Ovary (tissue), 9 donors: ENCODE measurements around the gene GRWD1. TPM values are rescaled to one million over a fixed set of nuclear protein-coding genes. Genes with fewer than 3 reads are reported as not detected.

Source experiments
- DNase-seq, 5 donors: peaks; one replicate each; pipeline ENCODE4 v3.0.0-alpha.2; 2019 to 2020
- H3K27ac ChIP-seq, 2 donors: fragments of 200-600 bp; one replicate each; pipeline versions ENCODE4 v1.5.1 to v1.8.0; 2019 to 2022
- H3K27me3 ChIP-seq: fragments of 200-600 bp; one replicate; pipeline ENCODE4 v1.8.0; 2022
- H3K36me3 ChIP-seq: fragments of 200-600 bp; sonication (generic); one replicate; pipeline ENCODE4 v1.5.1; 2019
- H3K4me1 ChIP-seq: one replicate; pipeline ENCODE4 v1.8.1; 2013; ENCODE audit warnings: mild to moderate bottlenecking, moderate library complexity; ENCODE audit not compliant: insufficient read depth
- H3K4me3 ChIP-seq: fragments of 200-600 bp; sonication (generic); one replicate; pipeline ENCODE4 v1.5.1; 2017
- H3K9me3 ChIP-seq, 2 donors: fragments of 200-600 bp in 1 of 2; sonication (generic) in 1 of 2; one replicate each; pipeline versions ENCODE4 v1.5.1 to v1.8.1; 2013 to 2019; ENCODE audit warnings: mild to moderate bottlenecking in 1 of 2, moderate library complexity in 1 of 2
- EP300 ChIP-seq: sonication (generic); formaldehyde crosslinking; IDR thresholded peaks from one replicate; pipeline ENCODE4 v1.6.1; 2017; ENCODE audit warnings: antibody characterized with exemption
- POLR2A ChIP-seq: fragments of 450-650 bp; IDR thresholded peaks from one replicate; pipeline ENCODE4 v1.6.1; 2017; ENCODE audit warnings: antibody characterized with exemption, mild to moderate bottlenecking, moderate library complexity
- WGBS, 3 donors: extraction: QIAGEN DNeasy Blood & Tissue Kit in 1 of 3; methylation state at CpG; one replicate each; pipeline versions ENCODE4 v1.1.5 to v1.1.7; 2013 to 2017; 5-methylcytosine and 5-hydroxymethylcytosine counted together
- intact Hi-C, 4 donors: fragments of 100-400 bp; cut with DNase I; formaldehyde crosslinking; loops; one replicate each; pipeline versions ENCODE4 v1.11.0 to v1.15.1; 2022 to 2023
- polyA plus RNA-seq, 2 donors: library from polyadenylated mRNA; stranded (reverse); fragments of 200-250 nt in 1 of 2; fragments of 350-450 nt in 1 of 2; fragmentation: Illumina TruSeq in 1 of 2; extraction: RNeasy Lipid Tissue Mini Kit (QIAGEN cat#74804) in 1 of 2; gene quantifications; one replicate each; pipeline ENCODE4 v1.2.3, GENCODE V29; 2013 to 2014
- total RNA-seq, 7 donors: library from RNA; depleted of rRNA in 2 of 7; stranded (reverse); fragments of >200 nt in 2 of 7; fragmentation: NEBNext Ultra II Directional in 3 of 7; extraction: Animal tissue kit (Norgen Biotek cat#: 25700) in 3 of 7; gene quantifications; one replicate each; pipeline versions ENCODE4 v1.1.0 to v1.2.4, GENCODE V29; 2016 to 2023
- TF ChIP-seq, protein P1 (sequence below), 3 donors: fragments of 450-650 bp in 2 of 3; fragments of 200-600 bp in 1 of 3; IDR thresholded peaks; one replicate each; pipeline versions ENCODE4 v1.5.1 to v1.8.0; 2016 to 2022; ENCODE audit warnings: antibody characterized with exemption in 3 of 3, mild to moderate bottlenecking in 1 of 3
- donor health status: DM: no; HTN: no; CAD: no; lungs with moderate emphysema.
- donor health status: DM: no; HTN: no; CAD: no.
- donor health status: Bipolar disorder and iron deficiency.
- donor health status: DM: yes; HTN: yes; CAD: no.
- donor health status: DM: no; HTN: no; CAD: no.
- donor health status: DM: yes; HTN: yes; CAD: no.

GRWD1 gene
- total and polyA plus RNA-seq, 9 donors: 9.5 to 41.9 (median 27.9) TPM

- WGBS, 3 donors: 28 to 32% (median 31%) methylated on average over 27 of the region's 27 CpGs
- Histone ChIP-seq H3K27me3 (peaks cover 2% of the 10 kb centered on the region), H3K36me3 (no peaks in the 10 kb centered on the region), H3K4me1 (peaks cover 3% of the 10 kb centered on the region), H3K27ac (no peak overlapping the region), H3K4me3 (no peak overlapping the region), H3K9me3 (no peaks in the 10 kb centered on the region)
- intact Hi-C loops: loop anchor here in 1 of 4 donors (5.0 kb wide), 1 partner anchor 40 kb away; no protein-coding TSS in a partner anchor
- no peak for DNase-seq
- TF ChIP-seq EP300: no peak
- TF ChIP-seq, protein P1, sequence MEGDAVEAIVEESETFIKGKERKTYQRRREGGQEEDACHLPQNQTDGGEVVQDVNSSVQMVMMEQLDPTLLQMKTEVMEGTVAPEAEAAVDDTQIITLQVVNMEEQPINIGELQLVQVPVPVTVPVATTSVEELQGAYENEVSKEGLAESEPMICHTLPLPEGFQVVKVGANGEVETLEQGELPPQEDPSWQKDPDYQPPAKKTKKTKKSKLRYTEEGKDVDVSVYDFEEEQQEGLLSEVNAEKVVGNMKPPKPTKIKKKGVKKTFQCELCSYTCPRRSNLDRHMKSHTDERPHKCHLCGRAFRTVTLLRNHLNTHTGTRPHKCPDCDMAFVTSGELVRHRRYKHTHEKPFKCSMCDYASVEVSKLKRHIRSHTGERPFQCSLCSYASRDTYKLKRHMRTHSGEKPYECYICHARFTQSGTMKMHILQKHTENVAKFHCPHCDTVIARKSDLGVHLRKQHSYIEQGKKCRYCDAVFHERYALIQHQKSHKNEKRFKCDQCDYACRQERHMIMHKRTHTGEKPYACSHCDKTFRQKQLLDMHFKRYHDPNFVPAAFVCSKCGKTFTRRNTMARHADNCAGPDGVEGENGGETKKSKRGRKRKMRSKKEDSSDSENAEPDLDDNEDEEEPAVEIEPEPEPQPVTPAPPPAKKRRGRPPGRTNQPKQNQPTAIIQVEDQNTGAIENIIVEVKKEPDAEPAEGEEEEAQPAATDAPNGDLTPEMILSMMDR (IDR thresholded peaks at IDR 0.05): no peak
- TF ChIP-seq POLR2A: no peak
Measured at GRCh38 chr19:48502350-48503018, 56.7 kb downstream of the GRWD1 start.

DNA sequence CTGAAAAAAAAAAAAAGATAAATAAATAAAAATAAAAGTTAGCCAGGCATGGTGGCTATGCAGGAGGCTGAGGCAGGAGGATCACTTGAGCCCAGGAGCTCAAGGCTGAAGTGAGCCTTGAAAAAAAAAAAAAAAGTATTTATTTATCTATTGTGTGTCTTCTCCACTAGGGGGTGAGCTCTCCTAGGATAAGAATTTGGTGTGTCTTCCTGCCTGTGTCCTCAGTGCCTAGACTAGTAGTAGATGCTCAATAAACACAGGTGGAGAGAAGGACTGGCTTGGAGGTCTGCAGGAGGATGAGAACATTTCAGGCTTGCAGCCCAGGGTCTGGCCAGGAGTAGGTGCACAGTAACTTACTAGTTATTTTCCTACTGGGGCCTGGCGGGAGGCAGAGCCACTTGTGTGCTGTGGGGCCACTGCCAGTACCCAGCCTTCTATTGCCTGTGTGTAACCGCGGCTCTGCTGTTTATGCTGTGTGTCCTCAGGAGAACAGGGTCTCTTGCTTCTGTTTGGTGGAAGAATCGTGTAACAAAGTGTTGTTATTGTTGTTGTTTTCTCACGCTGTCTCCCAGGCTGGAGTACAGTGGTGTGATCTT is 60.5 kb downstream of the GRWD1 start:
- no peak for DNase-seq
- Histone ChIP-seq H3K27ac (no peak overlapping the region), H3K9me3 (no peaks in the 10 kb centered on the region), H3K4me1 (peaks cover 2% of the 10 kb centered on the region), H3K27me3 (no peaks in the 10 kb centered on the region), H3K4me3 (no peak overlapping the region), H3K36me3 (no peaks in the 10 kb centered on the region)
- TF ChIP-seq EP300 (no peak), POLR2A (no peak)
- TF ChIP-seq, protein P1 (IDR thresholded peaks at IDR 0.05): no peak
- 65 to 70% (median 70%) methylated on average over 5 of the region's 5 CpGs for WGBS, 3 donors
- intact Hi-C loops: no loop called here

Other genes with a start within 250 kb of the GRWD1 start
- gene CARD8, start 190.1 kb upstream of the GRWD1 start, total RNA-seq: 10 to 100 TPM; 10.0 to 36.0 (median 24.9) TPM
- 10 to 100 TPM; 20.8 to 48.0 TPM for gene CARD8, start 190.1 kb upstream of the GRWD1 start, polyA plus RNA-seq
- under 1 TPM in 5 of 7 donors, not detected in 2; 0.20 to 0.71 (median 0.67) TPM for gene ZNF114, start 175.9 kb upstream of the GRWD1 start, total RNA-seq
- 1 to 10 TPM in 1 of 2 donors, under 1 TPM in 1; 0.19 to 1.1 TPM for gene ZNF114, start 175.9 kb upstream of the GRWD1 start, polyA plus RNA-seq
- gene EMP3, start 120.4 kb upstream of the GRWD1 start, total RNA-seq: 100 to 1,000 TPM in 5 of 7 donors, 10 to 100 TPM in 2; 23.2 to 148 (median 120) TPM
- 100 to 1,000 TPM in 1 of 2 donors, 10 to 100 TPM in 1; 92.5 to 163 TPM for gene EMP3, start 120.4 kb upstream of the GRWD1 start, polyA plus RNA-seq
- 1 to 10 TPM; 3.3 to 9.7 (median 7.7) TPM for gene TMEM143, start 82.0 kb upstream of the GRWD1 start, total RNA-seq
- 1 to 10 TPM; 4.1 to 6.0 TPM for gene TMEM143, start 82.0 kb upstream of the GRWD1 start, polyA plus RNA-seq
- not detected for gene SYNGR4, start 81.6 kb upstream of the GRWD1 start, total RNA-seq
- not detected for gene SYNGR4, start 81.6 kb upstream of the GRWD1 start, polyA plus RNA-seq
- gene KDELR1, start 54.4 kb upstream of the GRWD1 start, total RNA-seq: 100 to 1,000 TPM in 6 of 7 donors, 10 to 100 TPM in 1; 94.0 to 202 (median 170) TPM
- 100 to 1,000 TPM; 180 to 333 TPM for gene KDELR1, start 54.4 kb upstream of the GRWD1 start, polyA plus RNA-seq
- under 1 TPM in 6 of 7 donors, not detected in 1; 0.10 to 0.32 (median 0.18) TPM for gene GRIN2D, start 52.3 kb upstream of the GRWD1 start, total RNA-seq
- under 1 TPM; 0.12 TPM for gene GRIN2D, start 52.3 kb upstream of the GRWD1 start, polyA plus RNA-seq
- gene KCNJ14, start 9.6 kb downstream of the GRWD1 start, total RNA-seq: 1 to 10 TPM in 5 of 7 donors, under 1 TPM in 2; 0.48 to 2.2 (median 1.4) TPM
- under 1 TPM; 0.56 to 0.63 TPM for gene KCNJ14, start 9.6 kb downstream of the GRWD1 start, polyA plus RNA-seq
- 10 to 100 TPM; 38.5 to 66.5 (median 49.4) TPM for gene CYTH2, start 23.4 kb downstream of the GRWD1 start, total RNA-seq
- gene CYTH2, start 23.4 kb downstream of the GRWD1 start, polyA plus RNA-seq: 10 to 100 TPM; 27.6 to 58.2 TPM
- 1 to 10 TPM in 1 of 7 donors, under 1 TPM in 6; 0.38 to 2.5 (median 0.50) TPM for gene LMTK3, start 65.9 kb downstream of the GRWD1 start, total RNA-seq
- gene LMTK3, start 65.9 kb downstream of the GRWD1 start, polyA plus RNA-seq: under 1 TPM in 1 of 2 donors, not detected in 1; 0.27 TPM
- gene SULT2B1, start 106.2 kb downstream of the GRWD1 start, total RNA-seq: under 1 TPM in 1 of 7 donors, not detected in 6; 0.20 TPM
- under 1 TPM in 1 of 2 donors, not detected in 1; 0.10 TPM for gene SULT2B1, start 106.2 kb downstream of the GRWD1 start, polyA plus RNA-seq
- not detected for gene SPACA4, start 160.8 kb downstream of the GRWD1 start, total RNA-seq
- not detected for gene SPACA4, start 160.8 kb downstream of the GRWD1 start, polyA plus RNA-seq
- gene FAM83E, start 169.1 kb downstream of the GRWD1 start, total RNA-seq: 1 to 10 TPM in 5 of 7 donors, not detected in 2; 1.1 to 6.9 (median 1.5) TPM
- gene FAM83E, start 169.1 kb downstream of the GRWD1 start, polyA plus RNA-seq: under 1 TPM in 1 of 2 donors, not detected in 1; 0.16 TPM
- gene RPL18, start 173.2 kb downstream of the GRWD1 start, total RNA-seq: 1,000 to 10,000 TPM; 2,699 to 8,435 (median 3,584) TPM
- 1,000 to 10,000 TPM; 1,780 to 6,110 TPM for gene RPL18, start 173.2 kb downstream of the GRWD1 start, polyA plus RNA-seq
- gene SPHK2, start 173.5 kb downstream of the GRWD1 start, total RNA-seq: 10 to 100 TPM; 12.3 to 37.2 (median 27.0) TPM
- gene SPHK2, start 173.5 kb downstream of the GRWD1 start, polyA plus RNA-seq: 10 to 100 TPM in 1 of 2 donors, 1 to 10 TPM in 1; 2.9 to 24.5 TPM
- 10 to 100 TPM; 19.7 to 69.8 (median 34.6) TPM for gene DBP, start 191.4 kb downstream of the GRWD1 start, total RNA-seq
- 10 to 100 TPM; 19.8 to 29.0 TPM for gene DBP, start 191.4 kb downstream of the GRWD1 start, polyA plus RNA-seq
- gene CA11, start 200.2 kb downstream of the GRWD1 start, total RNA-seq: 10 to 100 TPM; 14.9 to 52.5 (median 40.8) TPM
- gene CA11, start 200.2 kb downstream of the GRWD1 start, polyA plus RNA-seq: 10 to 100 TPM; 43.1 to 53.1 TPM
- gene NTN5, start 227.0 kb downstream of the GRWD1 start, total RNA-seq: 1 to 10 TPM in 6 of 7 donors, under 1 TPM in 1; 0.23 to 3.8 (median 2.2) TPM
- gene NTN5, start 227.0 kb downstream of the GRWD1 start, polyA plus RNA-seq: 1 to 10 TPM in 1 of 2 donors, under 1 TPM in 1; 0.55 to 1.4 TPM
- 1 to 10 TPM in 5 of 7 donors, not detected in 2; 1.0 to 2.5 (median 2.4) TPM for gene FUT2, start 250.0 kb downstream of the GRWD1 start, total RNA-seq
- under 1 TPM; 0.10 to 0.23 TPM for gene FUT2, start 250.0 kb downstream of the GRWD1 start, polyA plus RNA-seq